HG03457 (cell line): Measurements from ENCODE around the gene FAHD2A.
"Not testable (repeated sequence)": the region's sequence is repeated elsewhere in the genome, so short reads cannot be mapped to it uniquely, and the experiment has no call there.

Source experiments
- ATAC-seq: cut with Tn5 transposase; IDR thresholded peaks from one replicate; pipeline ENCODE4 v1.9.1; 2021; ENCODE audit warnings: moderate number of reproducible peaks; ENCODE audit not compliant: unreplicated experiment

Gene FAHD2A

GRCh38 chr2:95389245-95390119 lies 13.0 kb upstream of the FAHD2A start:
- no peak for ATAC-seq

GRCh38 chr2:95390272-95390880 lies 12.1 kb upstream of the FAHD2A start:
- no peak for ATAC-seq

DNA sequence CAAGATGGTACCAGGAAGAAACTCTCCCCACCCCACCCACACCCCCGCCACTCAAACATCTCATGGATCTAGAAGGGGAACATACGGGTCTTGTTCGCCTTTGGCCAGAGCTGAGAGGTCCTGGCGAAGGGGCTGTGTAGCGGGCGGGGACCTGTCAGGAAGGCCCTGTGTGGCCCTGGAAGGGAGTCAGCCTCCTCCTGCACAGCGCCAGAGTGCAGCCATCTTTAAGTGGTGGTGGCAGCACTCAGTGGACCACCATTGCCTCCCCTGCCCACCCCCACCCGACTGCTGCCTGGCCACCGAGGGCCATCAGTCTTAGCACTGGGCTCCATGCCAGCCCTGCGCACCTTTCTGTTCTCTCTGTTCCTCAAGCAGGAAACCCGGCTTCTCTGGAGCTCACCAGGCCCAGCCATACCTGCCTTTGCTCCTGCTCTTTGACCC lies 11.6 kb upstream of the FAHD2A start:
- no peak for ATAC-seq

- no peak for ATAC-seq
Measured at GRCh38 chr2:95391641-95392310, 10.7 kb upstream of the FAHD2A start.

DNA sequence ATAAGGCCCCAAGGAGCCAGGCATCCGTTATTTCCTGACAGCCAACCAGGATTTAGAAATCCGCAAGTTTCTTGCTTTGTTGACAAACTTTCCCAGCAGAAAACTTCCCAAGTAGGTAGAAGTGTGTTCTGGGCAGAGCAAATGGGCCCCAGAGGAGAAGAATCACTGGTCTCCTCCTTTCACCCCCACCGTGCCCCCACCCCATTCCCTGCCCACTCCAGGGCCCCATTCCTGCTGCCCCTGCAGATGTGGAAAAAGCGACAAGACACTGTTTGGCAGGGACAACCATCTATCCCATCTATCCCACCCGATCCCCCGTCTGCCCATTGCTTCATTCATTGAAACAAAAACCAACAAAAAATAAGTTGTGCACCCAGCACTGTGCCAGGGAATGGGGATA lies 10.2 kb upstream of the FAHD2A start:
- no peak for ATAC-seq

GRCh38 chr2:95392730-95393455 lies 9.6 kb upstream of the FAHD2A start:
- no peak for ATAC-seq

GRCh38 chr2:95393901-95394300 lies 8.6 kb upstream of the FAHD2A start:
- ATAC-seq = no peak

DNA sequence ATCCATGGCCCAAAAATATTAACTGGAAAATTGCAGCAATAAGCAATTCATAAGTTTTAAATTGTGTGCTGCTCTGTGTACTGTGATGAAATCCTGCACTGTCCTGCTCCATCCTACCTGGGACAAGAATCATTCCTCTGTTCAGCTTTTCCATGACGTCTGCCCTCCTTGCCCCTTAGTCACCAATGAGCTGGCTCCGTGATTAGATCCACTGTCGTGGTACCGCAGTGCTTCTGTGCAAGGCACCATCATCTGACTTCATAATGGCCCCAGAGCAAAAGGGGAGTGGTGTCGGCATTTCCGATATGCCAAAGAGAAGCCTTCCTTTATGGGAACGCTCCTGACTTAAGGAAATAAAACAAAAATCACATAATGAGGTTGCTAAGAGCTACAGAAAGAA lies 3.4 kb upstream of the FAHD2A start:
- ATAC-seq = no peak

- no peak for ATAC-seq
Measured at GRCh38 chr2:95401480-95401879, 1.0 kb upstream of the FAHD2A start.

DNA sequence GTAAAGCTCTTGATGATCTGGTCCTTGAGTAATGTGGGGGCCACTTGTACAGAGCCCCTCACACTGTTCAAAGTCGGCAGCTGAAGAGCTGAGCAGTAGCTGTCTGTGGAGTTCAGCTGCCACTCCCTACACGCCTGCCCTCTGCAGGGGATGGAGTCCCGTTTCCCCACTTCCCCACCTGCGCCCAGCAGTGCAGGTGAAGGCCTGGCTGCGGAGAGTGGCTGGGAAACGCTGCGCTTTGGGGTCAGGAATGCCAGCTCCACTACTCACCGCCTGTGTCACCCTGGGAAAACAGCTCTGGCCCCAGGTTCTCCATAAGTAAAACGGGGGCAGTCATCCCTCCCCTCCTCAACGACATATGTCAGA lies 521 bp upstream of the FAHD2A start:
- not testable (repeated sequence) for ATAC-seq

DNA sequence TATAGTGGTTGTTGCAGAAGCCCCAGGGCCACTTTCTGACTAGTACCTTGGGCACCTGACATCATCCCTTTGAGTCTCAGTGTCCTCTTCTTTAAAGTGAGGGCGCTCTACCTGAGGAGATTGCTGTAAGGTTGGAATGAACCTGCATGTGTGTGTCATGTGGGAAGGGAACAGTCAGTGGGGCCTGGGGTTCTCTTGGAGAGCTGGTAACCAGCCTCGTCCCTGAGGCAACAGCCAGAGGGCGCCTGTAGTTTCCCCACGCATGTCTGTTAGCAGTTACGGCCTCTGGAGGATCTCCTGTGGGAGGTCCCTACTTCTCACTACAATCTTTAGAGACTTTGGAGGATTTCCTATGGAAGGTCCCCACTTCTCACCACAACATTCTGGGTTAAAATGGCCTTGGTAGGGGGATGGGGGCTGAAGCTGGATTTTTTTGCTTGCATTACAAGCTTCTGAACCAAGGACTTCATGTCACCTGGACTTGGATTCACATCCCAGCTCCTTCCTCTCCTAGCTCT lies 755 bp downstream of the FAHD2A start:
- ATAC-seq = peak; percentile 29

- not testable (repeated sequence) for ATAC-seq
Measured at GRCh38 chr2:95403824-95404223, 1.3 kb downstream of the FAHD2A start.

GRCh38 chr2:95404676-95405075 lies 2.2 kb downstream of the FAHD2A start:
- not testable (repeated sequence) for ATAC-seq

DNA sequence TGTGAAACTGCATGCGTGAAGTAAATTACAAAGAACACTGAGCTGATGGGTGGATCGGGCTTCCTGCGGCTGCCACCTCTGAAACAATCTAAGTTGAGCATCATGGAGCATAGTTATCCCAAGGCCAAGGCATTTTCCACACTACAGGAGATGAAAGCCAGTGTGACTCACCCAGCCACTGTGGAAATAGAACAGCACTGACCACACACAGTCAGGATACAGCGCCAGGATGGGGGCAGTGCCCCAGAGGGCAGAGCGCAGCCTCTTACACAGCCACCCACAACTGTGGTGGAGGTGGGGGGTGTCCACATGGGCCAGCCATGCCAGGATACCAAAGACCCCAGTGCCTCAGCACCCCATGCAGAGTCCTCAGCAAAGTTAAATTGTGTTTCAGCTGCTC lies 8.7 kb downstream of the FAHD2A start:
- not testable (repeated sequence) for ATAC-seq

DNA sequence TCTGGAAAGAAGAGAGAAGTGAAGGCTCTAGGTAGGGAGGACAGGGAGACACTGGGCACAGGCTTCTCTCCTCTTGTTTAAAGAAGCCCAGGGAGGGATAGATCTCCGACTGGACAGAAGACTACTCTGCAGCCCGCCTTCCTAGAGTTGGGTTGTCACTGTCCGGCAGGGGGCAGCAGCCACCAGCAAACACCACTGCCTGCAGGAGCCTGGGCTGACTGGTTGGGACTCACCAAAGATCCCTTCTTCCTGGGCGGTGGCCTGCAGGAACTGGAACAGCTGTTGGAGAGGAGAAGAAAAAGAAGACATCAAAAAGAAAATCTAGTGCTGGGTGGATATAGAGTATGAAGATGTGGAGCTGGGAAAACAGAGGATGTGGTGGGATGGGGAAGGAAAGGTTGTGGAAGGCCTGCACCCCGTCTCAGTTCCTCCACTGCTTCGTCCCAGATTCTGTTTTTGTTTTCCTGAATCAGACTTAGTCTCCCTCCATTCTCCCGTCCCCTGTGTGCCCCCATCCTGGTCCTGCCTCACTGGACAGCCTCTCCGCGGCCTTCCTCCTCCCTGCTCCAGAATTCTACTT lies 11.6 kb downstream of the FAHD2A start:
- peak; percentile 76 for ATAC-seq

GRCh38 chr2:95415138-95415537 lies 12.6 kb downstream of the FAHD2A start:
- not testable (repeated sequence) for ATAC-seq

DNA sequence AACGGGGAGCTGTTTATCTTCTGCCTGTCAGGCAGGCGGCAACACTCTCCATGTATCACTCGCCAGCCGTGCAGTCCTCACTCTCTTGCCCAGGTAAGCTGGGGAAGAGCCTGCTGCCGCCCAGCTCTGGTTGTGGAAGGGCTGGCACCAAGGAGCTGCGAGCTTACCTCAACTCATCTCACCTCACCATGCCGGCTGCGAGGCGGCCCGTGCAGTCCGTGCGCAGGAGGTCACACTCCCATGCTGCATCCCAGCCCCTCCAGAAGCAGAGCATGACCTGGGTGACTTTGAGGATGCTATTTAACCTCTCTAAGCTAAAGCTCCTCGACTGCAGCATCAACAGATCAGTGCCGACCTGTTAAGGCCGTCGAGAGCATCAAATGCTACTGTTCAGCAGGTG lies 13.1 kb downstream of the FAHD2A start:
- not testable (repeated sequence) for ATAC-seq

- not testable (repeated sequence) for ATAC-seq
Measured at GRCh38 chr2:95427196-95427867, 24.8 kb downstream of the FAHD2A start.

DNA sequence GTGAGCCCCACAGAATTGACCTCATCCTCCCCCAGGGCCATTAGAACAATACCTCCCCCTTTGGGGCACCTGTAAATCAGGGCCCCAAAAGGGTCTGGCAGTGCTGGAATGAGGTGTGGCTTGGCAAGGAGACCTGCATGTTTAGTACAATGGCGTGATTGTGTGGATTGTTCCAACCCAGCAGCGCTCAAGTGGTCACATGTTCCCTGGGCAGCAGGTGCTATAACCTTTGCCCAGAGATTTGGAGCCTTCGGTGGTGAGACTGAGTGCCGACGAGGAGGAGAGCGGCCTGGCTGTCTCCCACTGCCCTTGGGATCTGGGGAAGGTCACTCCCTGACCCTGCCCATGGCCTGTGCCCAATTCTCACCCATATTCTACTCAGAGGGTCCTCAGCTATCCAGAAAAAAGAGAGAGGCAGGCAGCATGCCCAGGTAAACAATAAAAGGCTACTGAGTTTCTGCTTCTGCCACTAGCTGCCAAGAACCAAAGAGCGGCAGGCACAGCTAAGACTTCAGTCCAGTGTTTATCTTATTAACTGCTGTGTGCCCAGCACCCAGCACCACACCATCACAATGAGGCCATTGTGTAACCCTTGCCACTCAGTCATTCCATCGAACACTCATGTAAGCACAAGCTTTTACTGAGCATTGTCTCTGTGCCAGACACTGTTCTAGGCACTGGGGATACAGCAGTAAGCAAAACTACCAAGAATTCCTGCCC lies 27.4 kb downstream of the FAHD2A start:
- not testable (repeated sequence) for ATAC-seq
